Epithelial cell of esophagus (primary cell): ENCODE data around the gene MAP3K6.
A peak's percentile ranks its signal among the peaks of the same experiment; 100 is the strongest.
"Not testable (repeated sequence)": the region's sequence is repeated elsewhere in the genome, so short reads cannot be mapped to it uniquely, and the experiment has no call there.

Experiments used
- DNase-seq: peaks from one replicate; pipeline ENCODE4 v3.0.0; 2010; ENCODE audit warnings: low read depth
- H3K4me3 ChIP-seq: 2 replicates; pipeline ENCODE4 v1.5.1; 2011; ENCODE audit warnings: mild to moderate bottlenecking, low read length, control low read depth
- TF ChIP-seq, protein P1 (sequence below): IDR thresholded peaks from 2 replicates; pipeline ENCODE4 v1.5.1; 2011; ENCODE audit warnings: low read depth, mild to moderate bottlenecking, low read length, control low read depth, inconsistent platforms; ENCODE audit not compliant: insufficient read depth; ENCODE audit errors: missing control alignments

The MAP3K6 gene

GRCh38 chr1:27408151-27408550 is 41.4 kb upstream of the MAP3K6 start:
- H3K4me3 ChIP-seq: no peak overlapping the region
- peak; percentile 60 for DNase-seq
- TF ChIP-seq, protein P1, sequence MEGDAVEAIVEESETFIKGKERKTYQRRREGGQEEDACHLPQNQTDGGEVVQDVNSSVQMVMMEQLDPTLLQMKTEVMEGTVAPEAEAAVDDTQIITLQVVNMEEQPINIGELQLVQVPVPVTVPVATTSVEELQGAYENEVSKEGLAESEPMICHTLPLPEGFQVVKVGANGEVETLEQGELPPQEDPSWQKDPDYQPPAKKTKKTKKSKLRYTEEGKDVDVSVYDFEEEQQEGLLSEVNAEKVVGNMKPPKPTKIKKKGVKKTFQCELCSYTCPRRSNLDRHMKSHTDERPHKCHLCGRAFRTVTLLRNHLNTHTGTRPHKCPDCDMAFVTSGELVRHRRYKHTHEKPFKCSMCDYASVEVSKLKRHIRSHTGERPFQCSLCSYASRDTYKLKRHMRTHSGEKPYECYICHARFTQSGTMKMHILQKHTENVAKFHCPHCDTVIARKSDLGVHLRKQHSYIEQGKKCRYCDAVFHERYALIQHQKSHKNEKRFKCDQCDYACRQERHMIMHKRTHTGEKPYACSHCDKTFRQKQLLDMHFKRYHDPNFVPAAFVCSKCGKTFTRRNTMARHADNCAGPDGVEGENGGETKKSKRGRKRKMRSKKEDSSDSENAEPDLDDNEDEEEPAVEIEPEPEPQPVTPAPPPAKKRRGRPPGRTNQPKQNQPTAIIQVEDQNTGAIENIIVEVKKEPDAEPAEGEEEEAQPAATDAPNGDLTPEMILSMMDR: no peak

DNA sequence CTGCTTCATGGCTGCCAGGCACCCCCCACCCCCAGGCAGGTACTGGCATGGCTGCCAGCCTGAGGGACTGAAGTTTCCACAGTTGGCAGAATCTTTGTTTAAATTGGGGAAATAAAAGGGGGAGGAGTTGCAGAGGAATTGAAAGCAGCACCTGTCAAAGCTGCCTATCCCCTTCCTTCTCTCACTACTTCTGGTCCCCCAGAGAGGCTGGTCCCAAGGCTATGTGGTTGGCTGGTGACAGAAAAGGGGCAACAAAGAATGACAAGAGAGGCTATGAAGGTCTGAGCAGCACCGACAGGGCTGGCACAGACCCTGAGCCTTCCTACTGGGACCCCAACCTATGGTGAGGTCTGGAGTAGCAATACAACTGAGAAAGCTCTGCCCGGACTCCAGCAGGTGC is 40.0 kb upstream of the MAP3K6 start:
- H3K4me3 ChIP-seq, DNase-seq: not testable (repeated sequence)

GRCh38 chr1:27406362-27406680 is 39.6 kb upstream of the MAP3K6 start:
- TF ChIP-seq, protein P1: no peak
- no peak overlapping the region for H3K4me3 ChIP-seq
- no peak for DNase-seq

DNA sequence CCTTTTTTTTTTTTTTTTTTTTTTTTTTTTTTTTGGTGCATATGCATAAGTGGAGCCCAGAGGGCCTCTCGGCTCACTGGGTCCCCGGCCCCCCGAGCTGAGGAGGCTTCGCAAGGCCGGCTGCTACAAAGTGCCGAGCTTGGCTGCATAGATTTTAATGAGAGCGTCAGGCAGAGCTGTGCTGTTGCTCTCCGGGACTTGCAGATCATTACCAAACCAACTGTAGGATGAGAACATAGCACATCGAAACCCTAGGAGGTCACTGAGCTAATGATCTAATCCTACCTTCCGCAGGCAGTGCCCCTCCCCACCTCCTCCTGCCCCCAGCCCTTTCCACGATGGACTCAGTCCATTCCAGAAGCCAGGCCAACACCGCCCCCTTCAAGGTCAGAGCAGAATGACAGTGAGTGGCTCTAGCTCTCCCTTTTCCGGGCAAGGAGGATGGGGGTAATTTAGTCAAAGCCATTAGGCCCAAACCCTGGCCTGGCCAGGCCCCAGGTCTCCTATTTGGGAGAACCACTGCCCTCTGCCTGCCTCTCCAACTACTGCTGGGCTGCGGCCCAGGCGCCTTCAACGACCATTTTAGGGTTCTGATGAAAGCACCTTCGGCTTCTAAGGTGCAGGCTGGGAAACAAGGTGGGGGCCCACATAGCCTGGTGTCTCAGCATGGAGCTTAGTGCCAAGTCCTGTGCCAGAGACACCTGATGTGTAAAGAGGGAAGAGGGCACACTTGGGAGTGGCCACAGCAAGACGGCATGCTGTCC is 39.0 kb upstream of the MAP3K6 start:
- not testable (repeated sequence) for H3K4me3 ChIP-seq, DNase-seq
- TF ChIP-seq, protein P1: peak; percentile 6

- H3K4me3 ChIP-seq: no peak overlapping the region
- TF ChIP-seq, protein P1: no peak
- no peak for DNase-seq
Observed at GRCh38 chr1:27405074-27405473, 38.3 kb upstream of the MAP3K6 start.

- DNase-seq: no peak
- TF ChIP-seq, protein P1: no peak
- H3K4me3 ChIP-seq: no peak overlapping the region
Observed at GRCh38 chr1:27403931-27404330, 37.2 kb upstream of the MAP3K6 start.

DNA sequence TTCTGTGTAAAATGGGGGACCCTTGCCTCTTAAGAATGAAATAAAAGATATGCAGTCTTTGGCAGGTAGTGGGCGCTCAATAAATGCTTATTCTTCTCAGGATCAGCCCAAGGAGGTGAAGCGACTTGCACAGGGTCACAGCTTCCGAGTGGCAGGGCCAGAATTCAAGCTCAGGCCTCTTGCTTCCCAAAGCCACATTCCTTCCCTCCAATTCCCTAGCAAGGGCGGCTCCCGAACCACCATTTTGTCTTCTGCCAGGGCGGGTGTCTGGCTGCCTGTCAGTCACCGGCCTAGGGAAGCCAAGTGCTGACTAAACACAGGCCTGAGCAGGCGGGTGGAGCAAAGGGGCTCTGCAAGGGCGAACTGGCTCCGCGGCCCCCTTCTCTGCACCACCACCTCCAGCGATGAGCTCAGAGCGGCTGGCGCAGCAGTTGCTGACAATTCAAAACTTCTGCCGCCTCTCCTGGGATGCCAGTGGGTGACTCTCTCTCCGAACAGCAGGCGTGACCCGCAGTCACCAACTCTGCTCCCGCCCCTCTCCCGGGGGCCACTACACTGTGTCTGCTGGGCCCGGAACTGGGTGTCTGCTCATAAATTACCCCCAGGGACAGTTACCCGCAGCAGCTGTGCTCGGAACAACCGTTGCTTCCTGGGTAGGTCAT is 36.4 kb upstream of the MAP3K6 start:
- no peak overlapping the region for H3K4me3 ChIP-seq
- TF ChIP-seq, protein P1: peak; percentile 31
- DNase-seq: peak; percentile 73
